HFFc6 (cell line): ENCODE results near the gene LST1. TPM values are rescaled to one million over a fixed set of nuclear protein-coding genes. Genes with fewer than 3 reads are reported as not detected.
A peak's percentile ranks its signal among the peaks of the same experiment; 100 is the strongest.
"Not testable (repeated sequence)": the region's sequence is repeated elsewhere in the genome, so short reads cannot be mapped to it uniquely, and the experiment has no call there.

Source experiments
- DNase-seq: peaks from one replicate; pipeline ENCODE4 v3.0.0-alpha.2; 2018
- H3K27ac Mint-ChIP-seq: 2 replicates; pipeline ENCODE4 v1.8.0; 2020; ENCODE audit warnings: mild to moderate bottlenecking, mixed read lengths
- H3K27me3 Mint-ChIP-seq: 2 replicates; pipeline ENCODE4 v1.8.0; 2021; ENCODE audit warnings: mild to moderate bottlenecking, moderate library complexity, mixed read lengths; ENCODE audit not compliant: insufficient read depth
- H3K36me3 Mint-ChIP-seq: 2 replicates; pipeline ENCODE4 v1.8.0; 2021; ENCODE audit warnings: low read depth, mixed read lengths
- H3K4me1 Mint-ChIP-seq: 2 replicates; pipeline ENCODE4 v1.8.0; 2020; ENCODE audit warnings: low read depth, mixed read lengths
- H3K4me3 Mint-ChIP-seq: 2 replicates; pipeline ENCODE4 v1.8.0; 2020; ENCODE audit warnings: mild to moderate bottlenecking, moderate library complexity, mixed read lengths
- H3K9me3 Mint-ChIP-seq: 2 replicates; pipeline ENCODE4 v1.8.0; 2020; ENCODE audit warnings: mild to moderate bottlenecking, mixed read lengths
- CTCF ChIP-seq: fragments of 200-600 bp; sonication (generic); IDR thresholded peaks from 2 replicates; pipeline ENCODE4 v1.5.0; 2021; ENCODE audit warnings: antibody characterized with exemption, mild to moderate bottlenecking
- total RNA-seq, 6 experiments: library from RNA; stranded (reverse); fragmentation: NEBNext Ultra II Directional; extraction: Animal tissue kit (Norgen Biotek cat#: 25700); gene quantifications; 2 replicates in 1 of 6; 3 replicates in 5 of 6; pipeline ENCODE4 v1.2.3, GENCODE V29; 2021

Gene LST1
- total RNA-seq, 6 experiments from 2014 or later: not detected

- Mint-ChIP-seq H3K4me1 (peaks cover 18% of the 10 kb centered on the region), H3K27me3 (no peaks in the 10 kb centered on the region), H3K36me3 (no peaks in the 10 kb centered on the region), H3K9me3 (no peaks in the 10 kb centered on the region), H3K27ac (no peak overlapping the region), H3K4me3 (no peak overlapping the region)
- TF ChIP-seq CTCF: no peak
- DNase-seq: no peak
Observed at GRCh38 chr6:31586599-31587281, 663 bp downstream of the LST1 start.

GRCh38 chr6:31587791-31588777 is 2.0 kb downstream of the LST1 start:
- Mint-ChIP-seq H3K27me3 (no peaks in the 10 kb centered on the region), H3K4me1 (peaks cover 14% of the 10 kb centered on the region), H3K27ac (no peak overlapping the region), H3K36me3 (no peaks in the 10 kb centered on the region), H3K9me3 (no peaks in the 10 kb centered on the region), H3K4me3 (no peak overlapping the region)
- no peak for DNase-seq
- TF ChIP-seq CTCF: no peak

GRCh38 chr6:31588871-31589650 is 3.0 kb downstream of the LST1 start:
- no peak for TF ChIP-seq CTCF
- Mint-ChIP-seq H3K27me3 (no peaks in the 10 kb centered on the region), H3K4me3 (no peak overlapping the region; the same call in 1 of the 2 replicates), H3K9me3 (no peaks in the 10 kb centered on the region), H3K4me1 (peaks cover 14% of the 10 kb centered on the region), H3K36me3 (no peaks in the 10 kb centered on the region), H3K27ac (peak overlapping the region; percentile 6; the same call in 1 of the 2 replicates)
- DNase-seq: no peak

GRCh38 chr6:31590691-31591090 is 4.6 kb downstream of the LST1 start:
- not testable (repeated sequence) for H3K27ac Mint-ChIP-seq, H3K9me3 Mint-ChIP-seq, H3K27me3 Mint-ChIP-seq, H3K4me3 Mint-ChIP-seq, H3K36me3 Mint-ChIP-seq, DNase-seq
- peaks cover 12% of the 10 kb centered on the region for H3K4me1 Mint-ChIP-seq

- Mint-ChIP-seq H3K4me3 (no peak overlapping the region), H3K27ac (no peak overlapping the region), H3K27me3 (no peaks in the 10 kb centered on the region), H3K36me3 (no peaks in the 10 kb centered on the region), H3K9me3 (no peaks in the 10 kb centered on the region), H3K4me1 (peaks cover 7% of the 10 kb centered on the region; the same call in 1 of the 2 replicates)
- no peak for TF ChIP-seq CTCF
- no peak for DNase-seq
Observed at GRCh38 chr6:31592396-31592771, 6.3 kb downstream of the LST1 start.
